Neural cell (in vitro differentiated cells): Measurements from ENCODE around the gene GADL1. TPM values are rescaled to one million over a fixed set of nuclear protein-coding genes. Genes with fewer than 3 reads are reported as not detected.

Experiments
- H2AFZ ChIP-seq: fragments of 200-600, 300-800 bp; sonication (generic), shearing (Covaris generic); 2 replicates; pipeline ENCODE4 v1.6.0; 2014; ENCODE audit warnings: low read depth, mild to moderate bottlenecking, antibody characterized with exemption, low read length, moderate library complexity
- H3F3A ChIP-seq: fragments of 200-600 bp; shearing (Covaris generic); 2 replicates; pipeline ENCODE4 v1.6.1; 2016; ENCODE audit warnings: mild to moderate bottlenecking, moderate library complexity, mixed read lengths, antibody characterized with exemption, low read length; ENCODE audit not compliant: insufficient read depth, poor library complexity, severe bottlenecking
- H3K27ac ChIP-seq: fragments of 200-600, 300-800 bp; sonication (generic), shearing (Covaris generic); 2 replicates; pipeline ENCODE4 v1.5.1; 2014; ENCODE audit warnings: mild to moderate bottlenecking, low read length, moderate library complexity
- H3K27me3 ChIP-seq: fragments of 300-800, 200-600 bp; sonication (generic), shearing (Covaris generic); 2 replicates; pipeline ENCODE4 v1.6.0; 2014; ENCODE audit warnings: mild to moderate bottlenecking, low read depth, low read length, moderate library complexity; ENCODE audit not compliant: insufficient read depth
- H3K36me3 ChIP-seq: fragments of 300-800, 200-600 bp; sonication (generic), shearing (Covaris generic); 2 replicates; pipeline ENCODE4 v1.5.1; 2014; ENCODE audit warnings: mild to moderate bottlenecking, antibody characterized with exemption, low read length, moderate library complexity; ENCODE audit not compliant: insufficient read depth
- H3K4me2 ChIP-seq: fragments of 300-800, 200-600 bp; sonication (generic), shearing (Covaris generic); 2 replicates; pipeline ENCODE4 v1.6.0; 2014; ENCODE audit warnings: mild to moderate bottlenecking, low read length
- H3K4me3 ChIP-seq: fragments of 300-800, 200-600 bp; sonication (generic), shearing (Covaris generic); 2 replicates; pipeline ENCODE4 v1.5.1; 2014; ENCODE audit warnings: mild to moderate bottlenecking, low read length, moderate library complexity
- H3K79me2 ChIP-seq: fragments of 200-600 bp; shearing (Covaris generic); replicated peaks from 2 replicates; pipeline ENCODE4 v1.6.0; 2014; ENCODE audit warnings: mild to moderate bottlenecking, low read length, moderate library complexity; ENCODE audit not compliant: insufficient read depth
- H3K9ac ChIP-seq: fragments of 300-800, 200-600 bp; sonication (generic), shearing (Covaris generic); 2 replicates; pipeline ENCODE4 v1.6.1; 2016; ENCODE audit warnings: mild to moderate bottlenecking, low read length, mixed read lengths
- H3K9me2 ChIP-seq: fragments of 200-600 bp; shearing (Covaris generic); 2 replicates; pipeline ENCODE4 v1.6.1; 2016; ENCODE audit warnings: mild to moderate bottlenecking, low read length, mixed read lengths; ENCODE audit not compliant: insufficient read depth
- H3K9me3 ChIP-seq: fragments of 200-600, 300-800 bp; sonication (generic), shearing (Covaris generic); 2 replicates; pipeline ENCODE4 v1.6.1; 2016; ENCODE audit warnings: mild to moderate bottlenecking, mixed run types, low read length, moderate library complexity, mixed read lengths
- H4K20me1 ChIP-seq: fragments of 200-600 bp; shearing (Covaris generic); 2 replicates; pipeline ENCODE4 v1.6.1; 2016; ENCODE audit warnings: mild to moderate bottlenecking, mixed run types; ENCODE audit not compliant: insufficient read depth
- CTCF ChIP-seq: fragments of 450-650 bp; IDR thresholded peaks from 2 replicates; pipeline ENCODE4 v1.5.1; 2014; ENCODE audit warnings: antibody characterized with exemption, mild to moderate bottlenecking, moderate library complexity; ENCODE audit not compliant: poor library complexity, severe bottlenecking
- EP300 ChIP-seq: fragments of 450-650 bp; conservative IDR thresholded peaks from 2 replicates; pipeline ENCODE4 v1.6.1; 2014; ENCODE audit warnings: antibody characterized with exemption, mild to moderate bottlenecking, moderate library complexity; ENCODE audit not compliant: poor library complexity, severe bottlenecking
- EZH2 ChIP-seq: fragments of 200-600, 300-800 bp; shearing (Covaris generic), sonication (generic); IDR thresholded peaks from 2 replicates; pipeline ENCODE4 v1.6.1; 2014; ENCODE audit warnings: antibody characterized with exemption, low read length, borderline replicate concordance, mild to moderate bottlenecking; ENCODE audit not compliant: insufficient read depth, poor library complexity, severe bottlenecking
- MXI1 ChIP-seq: fragments of 450-650 bp; conservative IDR thresholded peaks from 2 replicates; pipeline ENCODE4 v1.6.1; 2014; ENCODE audit warnings: antibody characterized with exemption, mild to moderate bottlenecking; ENCODE audit not compliant: poor library complexity, severe bottlenecking
- POLR2AphosphoS5 ChIP-seq: IDR thresholded peaks from 2 replicates; pipeline ENCODE4 v1.6.1; 2012
- RAD21 ChIP-seq: fragments of 450-650 bp; conservative IDR thresholded peaks from 2 replicates; pipeline ENCODE4 v1.6.1; 2014; ENCODE audit warnings: antibody characterized with exemption, mild to moderate bottlenecking, moderate library complexity
- REST ChIP-seq: IDR thresholded peaks from 2 replicates; pipeline ENCODE4 v1.6.1; 2012; ENCODE audit warnings: borderline replicate concordance
- SMC3 ChIP-seq: fragments of 450-650 bp; conservative IDR thresholded peaks from 2 replicates; pipeline ENCODE4 v1.6.1; 2014; ENCODE audit warnings: antibody characterized with exemption, mild to moderate bottlenecking, moderate library complexity; ENCODE audit not compliant: poor library complexity
- TAF1 ChIP-seq: IDR thresholded peaks from 2 replicates; pipeline ENCODE4 v1.6.1; 2012; ENCODE audit warnings: low read depth
- polyA plus RNA-seq: library from polyadenylated mRNA; depleted of rRNA; stranded (reverse); fragments of >200 nt; gene quantifications from 2 replicates; pipeline ENCODE4 v1.2.3, GENCODE V29; 2014

The GADL1 gene
- polyA plus RNA-seq, 1 donor from 2014 or later: not detected

GRCh38 chr3:30692498-30693130 is 201.8 kb downstream of the GADL1 start:
- Histone ChIP-seq H3K79me2 (no peaks in the 10 kb centered on the region), H3F3A (no peaks in the 10 kb centered on the region), H2AFZ (no peak overlapping the region), H3K27ac (no peak overlapping the region), H3K9me3 (no peaks in the 10 kb centered on the region), H3K4me2 (no peak overlapping the region), H4K20me1 (no peaks in the 10 kb centered on the region), H3K9ac (no peak overlapping the region), H3K4me3 (no peak overlapping the region), H3K36me3 (no peaks in the 10 kb centered on the region), H3K9me2 (no peaks in the 10 kb centered on the region), H3K27me3 (no peaks in the 10 kb centered on the region)
- no peak for TF ChIP-seq SMC3
- no peak for TF ChIP-seq EP300
- no peak for TF ChIP-seq EZH2
- no peak for TF ChIP-seq RAD21
- TF ChIP-seq POLR2AphosphoS5: no peak
- TF ChIP-seq TAF1: no peak
- TF ChIP-seq MXI1: no peak
- TF ChIP-seq REST: no peak
- no peak for TF ChIP-seq CTCF

- H4K20me1 ChIP-seq: no peaks in the 10 kb centered on the region
- no peak for TF ChIP-seq EZH2
- no peak for TF ChIP-seq TAF1
- no peak for TF ChIP-seq SMC3
- TF ChIP-seq REST: no peak
- no peak for TF ChIP-seq MXI1
- no peak for TF ChIP-seq CTCF
- no peak for TF ChIP-seq POLR2AphosphoS5
- TF ChIP-seq EP300: no peak
- no peak for TF ChIP-seq RAD21
Measured at GRCh38 chr3:30691944-30692343, 202.5 kb downstream of the GADL1 start.

More at GRCh38 chr3:30691944-30692343, 202.5 kb downstream of the GADL1 start:
- no peak overlapping the region for H3K4me2 ChIP-seq
- H3K79me2 ChIP-seq: no peaks in the 10 kb centered on the region
- no peak overlapping the region for H3K9ac ChIP-seq
- H3K36me3 ChIP-seq: no peaks in the 10 kb centered on the region
- H3K9me2 ChIP-seq: no peaks in the 10 kb centered on the region
- H3K27ac ChIP-seq: no peak overlapping the region
- no peaks in the 10 kb centered on the region for H3F3A ChIP-seq
- H2AFZ ChIP-seq: no peak overlapping the region
- no peaks in the 10 kb centered on the region for H3K27me3 ChIP-seq
- no peak overlapping the region for H3K4me3 ChIP-seq
- no peaks in the 10 kb centered on the region for H3K9me3 ChIP-seq
